ENCODE data around the gene CSNK1A1L.

DNA sequence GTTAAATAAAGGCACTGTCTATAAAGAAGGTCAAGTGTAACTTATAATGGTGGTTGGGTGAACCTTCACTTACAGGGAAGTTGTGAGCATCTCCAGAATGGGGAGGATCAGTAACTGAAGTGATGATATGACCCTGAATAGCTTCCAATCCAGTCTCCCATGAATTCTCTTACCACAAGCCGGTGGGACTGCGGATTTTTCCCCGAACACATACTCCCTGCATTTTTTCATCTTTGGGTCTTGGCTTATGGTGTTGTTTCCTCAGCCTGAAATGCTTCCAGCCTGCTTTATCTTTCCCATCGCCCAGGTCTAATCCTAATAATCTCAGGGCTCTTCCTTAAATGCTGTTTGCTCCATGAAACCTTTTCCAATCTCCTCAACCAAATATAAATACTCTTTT lies 2.0 kb upstream of the CSNK1A1L start:
- TF ChIP-seq EZH2 (IDR thresholded peaks at IDR 0.05; ENCODE audit: borderline replicate concordance, low read depth, low read length, severe bottlenecking) (no peak), POLR2A (IDR thresholded peaks at IDR 0.05; ENCODE audit: low read depth, low read length) (no peak), POLR2AphosphoS5 (IDR thresholded peaks at IDR 0.05; ENCODE audit: insufficient read depth, low read depth, low read length) (no peak), JUN (IDR thresholded peaks at IDR 0.05; ENCODE audit: borderline replicate concordance, insufficient read depth, insufficient read length, low read depth) (no peak)
- TF ChIP-seq, protein P1, sequence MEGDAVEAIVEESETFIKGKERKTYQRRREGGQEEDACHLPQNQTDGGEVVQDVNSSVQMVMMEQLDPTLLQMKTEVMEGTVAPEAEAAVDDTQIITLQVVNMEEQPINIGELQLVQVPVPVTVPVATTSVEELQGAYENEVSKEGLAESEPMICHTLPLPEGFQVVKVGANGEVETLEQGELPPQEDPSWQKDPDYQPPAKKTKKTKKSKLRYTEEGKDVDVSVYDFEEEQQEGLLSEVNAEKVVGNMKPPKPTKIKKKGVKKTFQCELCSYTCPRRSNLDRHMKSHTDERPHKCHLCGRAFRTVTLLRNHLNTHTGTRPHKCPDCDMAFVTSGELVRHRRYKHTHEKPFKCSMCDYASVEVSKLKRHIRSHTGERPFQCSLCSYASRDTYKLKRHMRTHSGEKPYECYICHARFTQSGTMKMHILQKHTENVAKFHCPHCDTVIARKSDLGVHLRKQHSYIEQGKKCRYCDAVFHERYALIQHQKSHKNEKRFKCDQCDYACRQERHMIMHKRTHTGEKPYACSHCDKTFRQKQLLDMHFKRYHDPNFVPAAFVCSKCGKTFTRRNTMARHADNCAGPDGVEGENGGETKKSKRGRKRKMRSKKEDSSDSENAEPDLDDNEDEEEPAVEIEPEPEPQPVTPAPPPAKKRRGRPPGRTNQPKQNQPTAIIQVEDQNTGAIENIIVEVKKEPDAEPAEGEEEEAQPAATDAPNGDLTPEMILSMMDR (IDR thresholded peaks at IDR 0.05; ENCODE audit: extremely low read depth in 1 of 2, insufficient read depth in 1 of 2, low read depth in 1 of 2, low read length in 2 of 2) = no peak
- TF ChIP-seq, protein P2, sequence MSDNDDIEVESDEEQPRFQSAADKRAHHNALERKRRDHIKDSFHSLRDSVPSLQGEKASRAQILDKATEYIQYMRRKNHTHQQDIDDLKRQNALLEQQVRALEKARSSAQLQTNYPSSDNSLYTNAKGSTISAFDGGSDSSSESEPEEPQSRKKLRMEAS (IDR thresholded peaks at IDR 0.05; ENCODE audit: insufficient read depth, insufficient read length) = no peak

Measured in endothelial cell of umbilical vein (primary cell).